ENCODE results near the gene SUN3. TPM values are rescaled to one million over a fixed set of nuclear protein-coding genes. Genes with fewer than 3 reads are reported as not detected.
"Not testable (repeated sequence)": the region's sequence is repeated elsewhere in the genome, so short reads cannot be mapped to it uniquely, and the experiment has no call there.

SUN3 gene
- total and polyA plus RNA-seq, 9 of the 15 experiments (the other 6 are each of a cell fraction or from before 2014, with no cell fraction given), result 0.04 to 0.06 TPM; not detected in 7

DNA sequence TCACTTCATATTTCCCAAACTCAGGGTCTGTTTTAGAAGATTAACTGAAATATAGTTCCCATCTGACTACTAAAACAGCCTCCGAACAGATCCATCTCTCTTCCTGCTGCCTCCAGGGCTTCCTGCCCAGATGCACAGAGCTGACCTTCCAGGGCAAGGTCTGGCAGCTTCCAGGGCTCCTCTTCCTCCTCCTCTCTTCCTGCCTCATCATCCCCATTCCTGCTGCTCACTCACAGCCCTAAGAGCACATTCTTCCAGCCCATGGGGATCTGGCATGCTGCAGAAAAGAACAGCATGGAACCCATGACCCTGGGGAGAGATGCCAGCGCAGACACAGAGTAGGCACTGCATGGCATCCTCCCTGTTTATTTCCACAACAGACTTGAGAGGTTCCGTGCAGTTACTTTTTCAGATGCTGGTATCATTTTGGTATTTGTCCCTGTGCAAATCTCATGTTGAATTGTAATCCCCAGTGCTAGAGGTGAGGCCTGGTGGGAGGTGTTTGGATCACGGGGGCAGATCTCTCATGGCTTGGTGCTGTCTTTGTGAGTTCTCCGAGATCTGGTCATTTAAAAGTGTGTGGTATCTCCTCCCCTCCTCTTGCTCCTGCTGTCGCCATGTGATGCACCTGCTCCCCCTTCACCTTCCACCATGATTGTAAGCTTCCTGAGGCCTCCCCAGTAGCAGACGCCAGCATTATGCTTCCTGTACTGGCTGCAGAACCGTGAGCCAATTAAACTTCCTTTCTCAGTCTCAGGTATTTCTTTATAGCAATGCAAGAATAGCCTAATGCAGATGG is 85.0 kb downstream of the SUN3 start:
- POLR2A ChIA-PET, result no interaction called here
- DNase-seq (ENCODE audit: extremely low read depth in 1 of 4, low spot score in 3 of 4) (no peak), ATAC-seq (no peak), FAIRE-seq (no peak)
- Histone ChIP-seq H3K9ac (ENCODE audit: insufficient read depth in 1 of 2, low read depth in 2 of 2, low read length in 2 of 2) (no peak overlapping the region), H3K27me3 (ENCODE audit: control insufficient read depth in 2 of 2, insufficient read depth in 2 of 2, low read length in 2 of 2) (peaks cover 7 to 34% of the 10 kb centered on the region in 2 experiments; a peak in 4 of 5 replicates), H3K79me2 (ENCODE audit: control insufficient read depth, insufficient read depth, low read length) (no peaks in the 10 kb centered on the region), H3K4me2 (ENCODE audit: insufficient read depth, low read length) (no peak overlapping the region), H3K9me1 (ENCODE audit: control insufficient read depth, insufficient read depth, low read length) (no peaks in the 10 kb centered on the region), H3K36me3 (ENCODE audit: control insufficient read depth, insufficient read depth, low read length) (no peaks in the 10 kb centered on the region), H4K20me1 (replicated peaks; ENCODE audit: control insufficient read depth, insufficient read depth, low read length) (no peaks in the 10 kb centered on the region; the same call in none of the 2 replicates), H3K27ac (ENCODE audit: extremely low read depth, low read depth, low read length) (no peak overlapping the region), H3K4me3 (no peak overlapping the region), H2AFZ (ENCODE audit: low read depth, low read length) (no peak overlapping the region), H3K4me1 (replicated peaks in 1 of 2; ENCODE audit: control insufficient read depth in 2 of 2, insufficient read depth in 2 of 2, low read length in 2 of 2) (no peaks in the 10 kb centered on the region; a peak in 1 of 5 replicates), H3K9me3 (replicated peaks; ENCODE audit: control insufficient read depth, insufficient read depth, low read depth, low read length) (no peaks in the 10 kb centered on the region)
- CTCF ChIA-PET (ENCODE audit: low intra/inter-chr PET ratio), result interaction anchor here (3.0 kb wide), 1 partner anchor 166 kb away, joined by 39 read pairs; no protein-coding TSS in a partner anchor
- TF ChIP-seq BHLHE40 (IDR thresholded peaks at IDR 0.05; ENCODE audit: low read length) (no peak), ZNF121 (CRISPR knock-in tag; conservative IDR thresholded peaks at IDR 0.05) (no peak), ZC3H8 (IDR thresholded peaks at IDR 0.05) (no peak), ZNF644 (tag; IDR thresholded peaks at IDR 0.05; ENCODE audit: low read depth) (no peak), MAZ (CRISPR knock-in tag; conservative IDR thresholded peaks at IDR 0.05 in 1 of 2, IDR thresholded peaks at IDR 0.05 in 1 of 2) (no peak)
- TF ChIP-seq, protein P1, sequence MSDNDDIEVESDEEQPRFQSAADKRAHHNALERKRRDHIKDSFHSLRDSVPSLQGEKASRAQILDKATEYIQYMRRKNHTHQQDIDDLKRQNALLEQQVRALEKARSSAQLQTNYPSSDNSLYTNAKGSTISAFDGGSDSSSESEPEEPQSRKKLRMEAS (CRISPR knock-in tag; IDR thresholded peaks at IDR 0.05), result no peak
- intact Hi-C loops (cut with micrococcal nuclease), result no loop called here
- 2% methylated on average over 8 of the region's 8 CpGs for whole genome bisulfite sequencing (ENCODE audit: insufficient coverage, low coverage, missing lambda C conversion rate)
- in situ Hi-C loops (cut with MboI), result loop anchor here (5.0 kb wide), 1 partner anchor 168 kb away; no protein-coding TSS in a partner anchor
- no TSS peak for BruUV-seq (replicated peaks)

DNA sequence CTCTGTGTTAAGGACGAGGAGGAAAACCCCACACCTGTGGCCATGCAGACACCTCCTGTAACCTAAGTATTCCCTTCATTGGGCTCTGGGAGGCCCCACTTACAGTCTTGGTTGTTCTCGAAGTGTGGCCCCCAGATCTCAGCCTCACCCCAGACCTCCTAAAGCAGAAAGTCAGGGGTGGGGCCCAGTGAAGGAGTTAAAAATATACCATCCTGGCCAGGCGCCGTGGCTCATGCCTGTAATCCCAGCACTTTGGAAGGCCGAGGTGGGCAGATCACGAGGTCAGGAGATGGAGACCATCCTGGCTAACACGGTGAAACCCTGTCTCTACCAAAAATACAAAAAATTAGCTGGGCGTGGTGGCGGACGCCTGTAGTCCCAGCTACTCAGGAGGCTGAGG is 86.3 kb downstream of the SUN3 start:
- H3K9ac ChIP-seq (ENCODE audit: insufficient read depth in 1 of 2, low read depth in 2 of 2, low read length in 2 of 2); FAIRE-seq; CTCF ChIA-PET (ENCODE audit: low intra/inter-chr PET ratio): not testable (repeated sequence)

More for the DNA sequence above, 86.3 kb downstream of the SUN3 start:
- DNase-seq (ENCODE audit: extremely low read depth in 1 of 4, low spot score in 3 of 4); intact Hi-C loops (cut with micrococcal nuclease); H3K36me3 ChIP-seq (ENCODE audit: control insufficient read depth, insufficient read depth, low read length); H3K4me2 ChIP-seq (ENCODE audit: insufficient read depth, low read length); H2AFZ ChIP-seq (ENCODE audit: low read depth, low read length); H3K9me1 ChIP-seq (ENCODE audit: control insufficient read depth, insufficient read depth, low read length); H3K27ac ChIP-seq (ENCODE audit: extremely low read depth, low read depth, low read length); H4K20me1 ChIP-seq (replicated peaks; ENCODE audit: control insufficient read depth, insufficient read depth, low read length); H3K4me1 ChIP-seq (replicated peaks in 1 of 2; ENCODE audit: control insufficient read depth in 2 of 2, insufficient read depth in 2 of 2, low read length in 2 of 2); H3K79me2 ChIP-seq (ENCODE audit: control insufficient read depth, insufficient read depth, low read length); H3K4me3 ChIP-seq; ATAC-seq; BruUV-seq (replicated peaks); H3K9me3 ChIP-seq (replicated peaks; ENCODE audit: control insufficient read depth, insufficient read depth, low read depth, low read length): not testable (repeated sequence)
- 15% methylated on average over 7 of the region's 10 CpGs for WGBS (ENCODE audit: insufficient coverage, low coverage, missing lambda C conversion rate)
- in situ Hi-C loops (cut with MboI), result loop anchor here (5.0 kb wide), 1 partner anchor 170 kb away; no protein-coding TSS in a partner anchor
- peaks cover 4 to 31% of the 10 kb centered on the region in 2 experiments; a peak in 3 of 5 replicates for H3K27me3 ChIP-seq (ENCODE audit: control insufficient read depth in 2 of 2, insufficient read depth in 2 of 2, low read length in 2 of 2)
- POLR2A ChIA-PET, result interaction anchor here (0.6 kb wide), 1 partner anchor 9 kb away, joined by 4 read pairs; no protein-coding TSS in a partner anchor
